Measurements from ENCODE around the gene TMEM238. TPM values are rescaled to one million over a fixed set of nuclear protein-coding genes. Genes with fewer than 3 reads are reported as not detected.

The TMEM238 gene, protein sequence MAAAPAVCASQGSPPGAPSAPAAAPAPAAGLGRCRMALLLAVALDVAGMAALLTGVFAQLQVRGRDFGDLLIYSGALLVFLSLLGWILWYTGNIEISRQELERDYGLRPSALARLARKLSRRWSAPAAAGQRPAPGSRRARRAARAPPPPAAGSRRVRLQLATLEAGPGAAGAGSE
- total RNA-seq = 24.3 TPM
- polyA plus RNA-seq (ENCODE audit: insufficient read depth, low read depth, low replicate concordance) = 8.1 TPM
- long read RNA-seq, donor 1, transcript TMEM238-201 (2 exons, 1,000 nt) = major isoform, 10 of 2,572 reads
- long read RNA-seq, donor 1, partial matches to known transcripts = 1,879 of 2,572 reads
- long read RNA-seq, donor 1, other reads (novel, unspliced or antisense) = 683 of 2,572 reads
- long read RNA-seq, donor 2, transcript TMEM238-201 (2 exons, 1,000 nt) = major isoform, 8 of 8 reads
- long read RNA-seq, donor 2, partial matches to known transcripts = 0 of 8 reads
- long read RNA-seq, donor 2, other reads (novel, unspliced or antisense) = 0 of 8 reads
- long read RNA-seq, donor 3, transcript TMEM238-201 (2 exons, 1,000 nt) = major isoform, 11 of 4,010 reads
- long read RNA-seq, donor 3, partial matches to known transcripts = 2,247 of 4,010 reads
- long read RNA-seq, donor 3, other reads (novel, unspliced or antisense) = 1,752 of 4,010 reads
- long read RNA-seq, donor 4, transcript TMEM238-201 (2 exons, 1,000 nt) = major isoform, 6 of 1,531 reads
- long read RNA-seq, donor 4, partial matches to known transcripts = 881 of 1,531 reads
- long read RNA-seq, donor 4, other reads (novel, unspliced or antisense) = 644 of 1,531 reads
- long read RNA-seq, donor 5, partial matches to known transcripts = 0 of 1 reads
- long read RNA-seq, donor 5, other reads (novel, unspliced or antisense) = 0 of 1 reads
- long read RNA-seq, donor 6, transcript TMEM238-201 (2 exons, 1,000 nt) = major isoform, 26 of 5,408 reads
- long read RNA-seq, donor 6, partial matches to known transcripts = 3,645 of 5,408 reads
- long read RNA-seq, donor 6, other reads (novel, unspliced or antisense) = 1,737 of 5,408 reads
- long read RNA-seq, donor 7, transcript TMEM238-201 (2 exons, 1,000 nt) = major isoform, 55 of 55 reads
- long read RNA-seq, donor 7, partial matches to known transcripts = 0 of 55 reads
- long read RNA-seq, donor 7, other reads (novel, unspliced or antisense) = 0 of 55 reads
- long read RNA-seq, donor 8, transcript TMEM238-201 (2 exons, 1,000 nt) = major isoform, 6 of 6 reads
- long read RNA-seq, donor 8, partial matches to known transcripts = 0 of 6 reads
- long read RNA-seq, donor 8, other reads (novel, unspliced or antisense) = 0 of 6 reads
- long read RNA-seq, donor 9, transcript TMEM238-201 (2 exons, 1,000 nt) = major isoform, 6 of 1,203 reads
- long read RNA-seq, donor 9, partial matches to known transcripts = 836 of 1,203 reads
- long read RNA-seq, donor 9, other reads (novel, unspliced or antisense) = 361 of 1,203 reads
- long read RNA-seq, donor 10, transcript TMEM238-201 (2 exons, 1,000 nt) = major isoform, 10 of 10 reads
- long read RNA-seq, donor 10, partial matches to known transcripts = 0 of 10 reads
- long read RNA-seq, donor 10, other reads (novel, unspliced or antisense) = 0 of 10 reads

DNA sequence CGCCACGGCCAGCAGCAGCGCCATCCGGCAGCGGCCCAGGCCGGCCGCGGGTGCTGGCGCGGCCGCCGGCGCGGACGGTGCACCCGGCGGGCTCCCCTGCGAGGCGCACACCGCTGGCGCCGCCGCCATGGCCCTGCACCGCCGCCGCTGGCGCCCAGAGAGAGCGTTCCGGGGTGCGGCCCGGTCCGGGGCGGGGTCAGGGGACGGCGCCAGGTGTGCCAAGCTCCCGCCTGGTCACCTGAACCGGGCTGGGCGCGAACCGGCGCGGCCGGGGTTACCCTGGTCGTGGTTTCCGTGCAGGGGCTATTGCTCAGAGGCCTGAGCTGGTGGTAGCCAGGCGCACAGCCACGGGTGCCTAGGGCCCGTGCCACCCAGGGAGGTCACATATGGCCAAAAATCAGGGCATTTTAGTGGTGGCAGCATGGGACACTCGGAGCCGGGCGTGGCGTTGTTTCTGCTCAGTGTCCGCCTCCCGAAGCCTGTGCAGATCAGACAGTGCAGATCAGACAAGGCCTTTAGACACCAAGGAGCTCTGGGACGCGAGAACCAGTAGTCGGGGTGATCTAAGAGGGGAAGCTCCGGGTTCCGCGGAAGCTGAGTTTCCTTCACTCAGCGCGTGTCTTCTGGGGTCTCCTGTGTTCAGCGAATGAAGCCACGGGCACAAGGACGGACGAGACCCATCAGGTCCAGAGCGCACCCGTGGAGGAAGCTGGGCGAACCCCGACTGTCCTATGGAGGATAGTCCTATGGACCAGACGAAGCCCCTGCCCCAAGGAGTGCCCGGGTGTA is at the start of gene TMEM238:
TMEM238 (minus strand) TSS at position 162 of the 789 bp plus-strand sequence; CDS start at position 129, 33 bp downstream.
- Histone ChIP-seq H3K9ac (ENCODE audit: low read length in 3 of 3) (peak within 1 kb of the TSS in 2 of 3 donors; percentile 35 to 95), H3K27me3 (ENCODE audit: control insufficient read depth, insufficient read depth, low read length) (no peaks in the 10 kb centered on the region), H3K4me1 (ENCODE audit: control insufficient read depth in 2 of 3, insufficient read depth in 2 of 3, low read depth in 1 of 3, low read length in 3 of 3) (peaks cover 0 to 40% (median 25%) of the 10 kb centered on the region in 3 donors), H3K4me3 (ENCODE audit: low read length in 3 of 3) (peak within 1 kb of the TSS; percentile 40 to 99 (median 71)), H3K36me3 (ENCODE audit: control insufficient read depth in 2 of 3, insufficient read depth in 3 of 3, low read length in 3 of 3) (peaks cover 2 to 21% (median 5%) of the 10 kb centered on the region in 3 donors), H3K27ac (ENCODE audit: low read depth in 2 of 2, low read length in 2 of 2) (peak within 1 kb of the TSS; percentile 95 to 96), H3K9me3 (ENCODE audit: control insufficient read depth in 2 of 3, insufficient read depth in 1 of 3, low read length in 3 of 3) (no peaks in the 10 kb centered on the region)
- DNase-seq = peak in 2 of 5 donors; percentile 73 to 88
- no peak for FAIRE-seq
- intact Hi-C loops (cut with DNase I) = no loop called here
- TF ChIP-seq, protein P1, sequence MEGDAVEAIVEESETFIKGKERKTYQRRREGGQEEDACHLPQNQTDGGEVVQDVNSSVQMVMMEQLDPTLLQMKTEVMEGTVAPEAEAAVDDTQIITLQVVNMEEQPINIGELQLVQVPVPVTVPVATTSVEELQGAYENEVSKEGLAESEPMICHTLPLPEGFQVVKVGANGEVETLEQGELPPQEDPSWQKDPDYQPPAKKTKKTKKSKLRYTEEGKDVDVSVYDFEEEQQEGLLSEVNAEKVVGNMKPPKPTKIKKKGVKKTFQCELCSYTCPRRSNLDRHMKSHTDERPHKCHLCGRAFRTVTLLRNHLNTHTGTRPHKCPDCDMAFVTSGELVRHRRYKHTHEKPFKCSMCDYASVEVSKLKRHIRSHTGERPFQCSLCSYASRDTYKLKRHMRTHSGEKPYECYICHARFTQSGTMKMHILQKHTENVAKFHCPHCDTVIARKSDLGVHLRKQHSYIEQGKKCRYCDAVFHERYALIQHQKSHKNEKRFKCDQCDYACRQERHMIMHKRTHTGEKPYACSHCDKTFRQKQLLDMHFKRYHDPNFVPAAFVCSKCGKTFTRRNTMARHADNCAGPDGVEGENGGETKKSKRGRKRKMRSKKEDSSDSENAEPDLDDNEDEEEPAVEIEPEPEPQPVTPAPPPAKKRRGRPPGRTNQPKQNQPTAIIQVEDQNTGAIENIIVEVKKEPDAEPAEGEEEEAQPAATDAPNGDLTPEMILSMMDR (IDR thresholded peaks at IDR 0.05; ENCODE audit: borderline replicate concordance, extremely low read depth, insufficient read depth) = no peak

DNA sequence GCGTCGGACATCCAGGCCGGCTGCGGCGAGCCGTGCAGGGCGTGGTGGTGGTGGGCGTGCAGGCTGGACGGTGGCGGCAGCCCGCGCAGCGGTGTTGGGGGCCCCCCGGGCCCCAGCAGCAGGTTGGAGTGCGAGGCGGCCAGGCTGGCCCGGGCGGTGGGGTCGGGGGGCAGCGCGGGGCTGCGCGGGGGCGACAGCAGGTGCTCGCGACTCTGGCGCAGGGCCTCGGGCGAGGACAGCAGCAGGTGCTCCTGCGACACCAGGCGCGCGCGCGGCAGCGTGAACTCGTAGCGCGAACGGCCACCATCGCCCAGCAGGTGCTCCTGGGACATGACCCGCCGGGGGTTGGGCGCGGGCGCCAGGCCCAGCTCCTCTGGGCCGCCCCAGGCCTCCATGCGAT is 49.2 kb upstream of the TMEM238 start:
- no peak for FAIRE-seq
- H3K27me3 ChIP-seq (ENCODE audit: control insufficient read depth, insufficient read depth, low read length) = peaks cover 12% of the 10 kb centered on the region
- H3K4me3 ChIP-seq (ENCODE audit: low read length in 3 of 3) = no peak overlapping the region
- TF ChIP-seq, protein P1 (IDR thresholded peaks at IDR 0.05; ENCODE audit: borderline replicate concordance, extremely low read depth, insufficient read depth) = no peak
- no peaks in the 10 kb centered on the region for H3K9me3 ChIP-seq (ENCODE audit: control insufficient read depth in 2 of 3, insufficient read depth in 1 of 3, low read length in 3 of 3)
- no peaks in the 10 kb centered on the region for H3K36me3 ChIP-seq (ENCODE audit: control insufficient read depth in 2 of 3, insufficient read depth in 3 of 3, low read length in 3 of 3)
- no peak overlapping the region for H3K27ac ChIP-seq (ENCODE audit: low read depth in 2 of 2, low read length in 2 of 2)
- DNase-seq = no peak
- intact Hi-C loops (cut with DNase I) = no loop called here
- no peaks in the 10 kb centered on the region for H3K4me1 ChIP-seq (ENCODE audit: control insufficient read depth in 2 of 3, insufficient read depth in 2 of 3, low read depth in 1 of 3, low read length in 3 of 3)
- H3K9ac ChIP-seq (ENCODE audit: low read length in 3 of 3) = no peak overlapping the region

Data from kidney (tissue), 22 donors.